PC-9 (cell line): Measurements from ENCODE around the gene DYRK2.

Experiments
- CTCF ChIP-seq: fragments of 200-600 bp; sonication (generic); conservative IDR thresholded peaks from 2 replicates; pipeline ENCODE4 v1.6.1; 2017; ENCODE audit warnings: mixed run types, antibody characterized with exemption, mild to moderate bottlenecking, moderate library complexity
- EZH2 ChIP-seq: fragments of 200-600 bp; sonication (generic); IDR thresholded peaks from 2 replicates; pipeline ENCODE4 v1.8.0; 2017; ENCODE audit warnings: antibody characterized with exemption, low read depth

- TF ChIP-seq EZH2 (no peak), CTCF (no peak)
Observed at GRCh38 chr12:67692135-67692534, 43.6 kb downstream of the DYRK2 start.
